Esophagus (tissue), 2 donors: ENCODE measurements around the gene TGOLN2. TPM values are rescaled to one million over a fixed set of nuclear protein-coding genes. Genes with fewer than 3 reads are reported as not detected.
"Not testable (repeated sequence)": the region's sequence is repeated elsewhere in the genome, so short reads cannot be mapped to it uniquely, and the experiment has no call there.

Experiments
- H3K27ac ChIP-seq, 2 donors: one replicate each; pipeline ENCODE4 v1.5.1; 2013; ENCODE audit warnings: low read depth in 2 of 2, mild to moderate bottlenecking in 2 of 2, inconsistent platforms in 1 of 2, low read length in 1 of 2, moderate library complexity in 1 of 2
- H3K27me3 ChIP-seq, 2 donors: one replicate each; pipeline ENCODE4 v1.6.1; 2013; ENCODE audit warnings: low read length in 2 of 2, control low read depth in 1 of 2, mild to moderate bottlenecking in 1 of 2; ENCODE audit not compliant: insufficient read depth in 2 of 2, control insufficient read depth in 1 of 2
- H3K36me3 ChIP-seq, 2 donors: one replicate each; pipeline ENCODE4 v1.6.1; 2013; ENCODE audit warnings: low read length in 1 of 2; ENCODE audit not compliant: control insufficient read depth in 2 of 2, insufficient read depth in 2 of 2
- H3K4me1 ChIP-seq, 2 donors: one replicate each; pipeline ENCODE4 v1.6.1; 2013; ENCODE audit warnings: low read length in 1 of 2; ENCODE audit not compliant: control insufficient read depth in 2 of 2, insufficient read depth in 2 of 2
- H3K4me3 ChIP-seq, 2 donors: one replicate each; pipeline ENCODE4 v1.5.1; 2013; ENCODE audit warnings: low read length in 2 of 2, mild to moderate bottlenecking in 2 of 2, low read depth in 1 of 2, moderate library complexity in 1 of 2
- H3K9me3 ChIP-seq, 2 donors: one replicate each; pipeline ENCODE4 v1.6.1; 2013; ENCODE audit warnings: mild to moderate bottlenecking in 2 of 2, low read depth in 1 of 2, low read length in 1 of 2, moderate library complexity in 1 of 2; ENCODE audit not compliant: control insufficient read depth in 2 of 2, insufficient read depth in 1 of 2
- WGBS, 2 donors: extraction: QIAGEN DNeasy Blood & Tissue Kit; methylation state at CpG; one replicate each; pipeline ENCODE4 v1.1.7; 2013; 5-methylcytosine and 5-hydroxymethylcytosine counted together
- polyA plus RNA-seq, 2 donors: library from polyadenylated mRNA; stranded (reverse); fragments of 200-250 nt; gene quantifications; one replicate each; pipeline ENCODE4 v1.2.3, GENCODE V29; 2013
- donor health status: healthy with polysubstance abuse.
- donor health status: Bipolar disorder and iron deficiency.

The TGOLN2 gene
- polyA plus RNA-seq, 2 donors, result 13.1 to 15.1 TPM

- Histone ChIP-seq H3K4me1 (no peaks in the 10 kb centered on the region), H3K36me3 (peaks cover 7 to 37% of the 10 kb centered on the region in 2 donors), H3K27ac (no peak overlapping the region), H3K27me3 (no peaks in the 10 kb centered on the region), H3K9me3 (no peaks in the 10 kb centered on the region), H3K4me3 (no peak overlapping the region)
- WGBS, 2 donors, result 89 to 92% methylated on average over 30 of the region's 30 CpGs
Measured at GRCh38 chr2:85341269-85342029, 13.7 kb upstream of the TGOLN2 start.

DNA sequence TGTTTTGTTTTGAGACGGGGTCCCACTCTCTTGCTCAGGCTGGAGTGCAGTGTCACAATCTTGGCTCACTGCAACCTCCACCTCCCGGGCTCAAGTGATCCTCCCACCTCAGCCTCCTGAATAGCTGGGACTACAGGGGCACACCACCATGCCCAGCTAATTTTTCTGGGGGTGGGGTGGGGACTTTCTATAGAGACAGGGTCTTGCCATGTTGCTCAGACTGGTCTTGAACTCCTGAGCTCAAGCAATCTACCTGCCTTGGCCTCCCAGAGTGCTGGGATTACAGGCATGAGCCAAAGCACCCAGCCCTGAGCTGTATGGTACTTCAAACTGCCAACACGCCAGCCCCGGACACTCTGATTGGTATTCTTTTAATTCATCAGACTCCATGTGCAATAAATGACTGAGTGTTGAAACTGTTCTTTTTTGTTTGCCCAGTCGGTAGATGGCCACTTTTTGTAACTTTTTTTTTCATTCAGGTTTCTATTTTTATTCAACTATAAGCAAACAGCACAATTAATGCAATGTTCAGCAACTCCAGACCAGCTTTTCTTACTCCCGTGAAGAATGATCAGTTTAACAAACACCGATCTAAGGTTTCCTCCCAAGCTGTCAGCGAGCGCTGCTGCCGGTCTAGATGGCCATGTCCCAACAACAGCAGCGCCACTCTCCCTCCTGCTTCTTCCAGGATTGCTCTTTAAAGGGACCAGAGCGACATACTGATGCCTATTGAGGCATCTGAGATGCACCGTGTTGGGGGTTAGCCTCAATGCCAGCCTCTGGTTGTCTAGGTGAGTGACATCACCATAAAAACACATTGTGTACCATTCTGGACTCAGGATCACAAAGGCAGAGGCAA, 12.5 kb upstream of the TGOLN2 start:
- peaks cover 0 to 28% of the 10 kb centered on the region in 2 donors for H3K36me3 ChIP-seq
- 31 to 42% methylated on average over 13 of the region's 13 CpGs for WGBS, 2 donors

DNA sequence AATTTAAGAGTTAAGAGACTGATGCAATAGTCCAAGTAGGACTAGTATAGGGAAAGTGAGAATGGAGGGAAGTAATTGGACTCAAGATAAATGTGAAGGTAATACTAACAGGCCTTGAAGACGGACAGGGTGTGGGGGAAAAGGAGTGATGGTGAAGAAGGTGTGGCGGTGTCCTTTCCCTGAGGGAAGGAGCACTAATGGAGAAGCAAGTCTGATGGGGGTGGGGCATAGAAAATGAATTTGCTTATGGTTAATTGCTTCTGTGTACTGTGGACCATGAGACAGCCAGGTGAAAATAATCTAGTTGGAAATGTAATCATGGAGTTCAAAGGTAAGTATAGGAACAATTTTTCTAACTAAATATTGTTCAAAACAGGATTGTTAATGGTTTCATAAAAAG, 7.1 kb upstream of the TGOLN2 start:
- H3K27ac ChIP-seq, result no peak overlapping the region
- H3K36me3 ChIP-seq, result no peaks in the 10 kb centered on the region
- H3K9me3 ChIP-seq, result no peaks in the 10 kb centered on the region
- WGBS, 2 donors, result 45 to 63% methylated on average over 2 of the region's 2 CpGs
- no peaks in the 10 kb centered on the region for H3K4me1 ChIP-seq
- H3K4me3 ChIP-seq, result no peak overlapping the region
- no peaks in the 10 kb centered on the region for H3K27me3 ChIP-seq

More for the DNA sequence above, 12.5 kb upstream of the TGOLN2 start:
- Histone ChIP-seq H3K4me1 (no peaks in the 10 kb centered on the region), H3K9me3 (no peaks in the 10 kb centered on the region), H3K4me3 (no peak overlapping the region), H3K27ac (no peak overlapping the region), H3K27me3 (no peaks in the 10 kb centered on the region)

DNA sequence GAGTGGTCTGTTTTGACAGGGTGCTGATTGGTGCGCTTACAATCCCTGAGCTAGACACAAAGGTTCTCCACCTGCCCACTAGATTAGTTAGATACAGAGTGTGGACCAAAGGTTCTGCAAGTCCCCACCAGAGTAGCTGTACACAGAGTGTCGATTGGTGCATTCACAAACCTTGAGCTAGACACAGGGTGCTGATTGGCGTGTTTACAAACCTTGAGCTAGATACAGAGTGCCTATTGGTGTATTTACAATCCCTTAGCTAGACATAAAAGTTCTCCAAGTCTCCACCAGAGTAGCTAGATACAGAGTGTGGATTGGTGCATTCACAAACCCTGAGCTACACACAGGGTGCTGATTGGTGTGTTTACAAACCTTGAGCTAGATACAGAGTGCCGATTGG, 6.1 kb upstream of the TGOLN2 start:
- H3K4me1 ChIP-seq, H3K36me3 ChIP-seq, H3K27me3 ChIP-seq, H3K9me3 ChIP-seq, H3K27ac ChIP-seq, H3K4me3 ChIP-seq: not testable (repeated sequence)
- WGBS, 2 donors, result 95 to 98% methylated on average over 3 to 4 of the region's 4 CpGs

DNA sequence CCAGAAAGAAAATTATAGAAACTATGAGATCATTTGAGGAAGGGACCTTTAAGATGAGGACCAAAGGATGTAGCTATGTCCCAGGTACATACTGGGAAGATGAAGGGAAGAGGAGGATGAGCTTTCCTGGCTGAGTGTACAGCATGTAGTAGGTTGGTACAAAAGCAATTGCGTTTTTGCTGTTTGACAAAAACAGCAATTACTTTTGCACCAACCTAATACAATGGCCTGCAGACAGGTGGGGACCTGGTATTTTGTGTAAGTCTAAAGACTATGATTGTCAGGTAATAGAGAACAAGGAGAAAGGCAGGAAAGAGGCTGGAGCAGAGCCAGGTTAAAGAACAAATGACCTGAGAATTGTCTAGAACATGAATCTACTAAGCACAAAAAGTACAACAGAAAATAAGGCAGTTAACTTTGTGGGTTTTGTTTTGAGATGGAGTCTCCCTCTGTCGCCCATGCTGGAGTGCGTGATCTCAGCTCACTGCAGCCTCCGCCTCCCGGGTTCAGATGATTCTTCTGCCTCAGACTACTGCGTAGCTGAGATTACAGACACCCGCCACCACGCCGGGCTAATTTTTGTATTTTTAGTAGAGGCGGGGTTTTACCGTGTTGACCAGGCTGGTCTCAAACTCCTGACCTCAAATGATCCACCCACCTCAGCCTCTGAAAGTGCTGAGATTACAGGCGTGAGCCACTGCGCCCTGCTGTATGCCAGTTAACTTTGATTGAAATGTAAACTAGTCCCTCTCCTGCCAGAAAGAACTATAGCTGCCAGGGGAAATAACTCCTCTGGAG, 3.2 kb upstream of the TGOLN2 start:
- no peak overlapping the region for H3K4me3 ChIP-seq
- H3K4me1 ChIP-seq, result peaks cover 0 to 5% of the 10 kb centered on the region in 2 donors
- H3K9me3 ChIP-seq, result no peaks in the 10 kb centered on the region
- H3K27ac ChIP-seq, result no peak overlapping the region
- 80 to 81% methylated on average over 13 of the region's 13 CpGs for WGBS, 2 donors
- no peaks in the 10 kb centered on the region for H3K36me3 ChIP-seq
- no peaks in the 10 kb centered on the region for H3K27me3 ChIP-seq

- H3K36me3 ChIP-seq, H3K27ac ChIP-seq, H3K9me3 ChIP-seq, H3K27me3 ChIP-seq, H3K4me3 ChIP-seq: not testable (repeated sequence)
- WGBS, 2 donors, result 88% methylated on average over 3 of the region's 3 CpGs
- peaks cover 0 to 10% of the 10 kb centered on the region in 2 donors for H3K4me1 ChIP-seq
Measured at GRCh38 chr2:85329701-85330100, 1.9 kb upstream of the TGOLN2 start.

GRCh38 chr2:85329181-85329651, 1.4 kb upstream of the TGOLN2 start:
- no peaks in the 10 kb centered on the region for H3K9me3 ChIP-seq
- peaks cover 0 to 12% of the 10 kb centered on the region in 2 donors for H3K4me1 ChIP-seq
- H3K4me3 ChIP-seq, result no peak overlapping the region
- H3K27ac ChIP-seq, result no peak overlapping the region
- no peaks in the 10 kb centered on the region for H3K27me3 ChIP-seq
- H3K36me3 ChIP-seq, result peaks cover 0 to 4% of the 10 kb centered on the region in 2 donors

- no peaks in the 10 kb centered on the region for H3K27me3 ChIP-seq
- 2% methylated on average over 40 to 41 of the region's 41 CpGs for WGBS, 2 donors
- H3K4me3 ChIP-seq, result peak overlapping the region; percentile 80 to 95
- H3K4me1 ChIP-seq, result peaks cover 0 to 17% of the 10 kb centered on the region in 2 donors
- H3K27ac ChIP-seq, result peak overlapping the region; percentile 94 to 98
- no peaks in the 10 kb centered on the region for H3K9me3 ChIP-seq
- H3K36me3 ChIP-seq, result peaks cover 8 to 11% of the 10 kb centered on the region in 2 donors
Measured at GRCh38 chr2:85327160-85327821, 498 bp downstream of the TGOLN2 start.
